ENCODE data around the gene ALAS1. TPM values are rescaled to one million over a fixed set of nuclear protein-coding genes. Genes with fewer than 3 reads are reported as not detected.

Gene ALAS1
- total RNA-seq, 4 donors from 2014 or later: 70.1 to 101 (median 84.0) TPM

- TF ChIP-seq POLR2A (IDR thresholded peaks at IDR 0.05) (no peak), POLR2AphosphoS5 (IDR thresholded peaks at IDR 0.05) (peak in 2 of 3 donors; percentile 26 to 46)
- TF ChIP-seq, protein P1, sequence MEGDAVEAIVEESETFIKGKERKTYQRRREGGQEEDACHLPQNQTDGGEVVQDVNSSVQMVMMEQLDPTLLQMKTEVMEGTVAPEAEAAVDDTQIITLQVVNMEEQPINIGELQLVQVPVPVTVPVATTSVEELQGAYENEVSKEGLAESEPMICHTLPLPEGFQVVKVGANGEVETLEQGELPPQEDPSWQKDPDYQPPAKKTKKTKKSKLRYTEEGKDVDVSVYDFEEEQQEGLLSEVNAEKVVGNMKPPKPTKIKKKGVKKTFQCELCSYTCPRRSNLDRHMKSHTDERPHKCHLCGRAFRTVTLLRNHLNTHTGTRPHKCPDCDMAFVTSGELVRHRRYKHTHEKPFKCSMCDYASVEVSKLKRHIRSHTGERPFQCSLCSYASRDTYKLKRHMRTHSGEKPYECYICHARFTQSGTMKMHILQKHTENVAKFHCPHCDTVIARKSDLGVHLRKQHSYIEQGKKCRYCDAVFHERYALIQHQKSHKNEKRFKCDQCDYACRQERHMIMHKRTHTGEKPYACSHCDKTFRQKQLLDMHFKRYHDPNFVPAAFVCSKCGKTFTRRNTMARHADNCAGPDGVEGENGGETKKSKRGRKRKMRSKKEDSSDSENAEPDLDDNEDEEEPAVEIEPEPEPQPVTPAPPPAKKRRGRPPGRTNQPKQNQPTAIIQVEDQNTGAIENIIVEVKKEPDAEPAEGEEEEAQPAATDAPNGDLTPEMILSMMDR (IDR thresholded peaks at IDR 0.05): peak; percentile 89 to 95 (median 93)
- H3K4me1 ChIP-seq: peaks cover 4 to 10% (median 7%) of the 10 kb centered on the region in 4 donors
- DNase-seq: peak; percentile 86
- 58% methylated on average over 30 of the region's 34 CpGs; no CpG with 5 or more reads in 1 of the 2 donors for WGBS, 2 donors (ENCODE audit: low coverage in 1 of 2)
- in situ Hi-C loops (cut with MboI; ENCODE audit: low pct_ligation_motif_present in 1 of 4, low pct_unique_long_range_greater_than_20kb in 1 of 4, low sequenced_read_pairs in 3 of 4) (loop anchor here (5.0 to 25.0 kb wide), 4 partner anchors 53 to 111 kb away; partner anchors contain the start of gene GLYCTK (in 2 of the 4)), intact Hi-C loops (cut with DNase I; ENCODE audit: low total_unique reads) (no loop called here)
- H3K4me3 ChIP-seq: no peak overlapping the region
- peaks cover 0 to 23% (median 7%) of the 10 kb centered on the region in 4 donors for H3K36me3 ChIP-seq
- H3K27me3 ChIP-seq: no peaks in the 10 kb centered on the region
- no peaks in the 10 kb centered on the region for H3K9me3 ChIP-seq
- H3K27ac ChIP-seq: no peak overlapping the region
These were observed 33.7 kb downstream of the ALAS1 start for GRCh38 chr3:52231502-52232278.

DNA sequence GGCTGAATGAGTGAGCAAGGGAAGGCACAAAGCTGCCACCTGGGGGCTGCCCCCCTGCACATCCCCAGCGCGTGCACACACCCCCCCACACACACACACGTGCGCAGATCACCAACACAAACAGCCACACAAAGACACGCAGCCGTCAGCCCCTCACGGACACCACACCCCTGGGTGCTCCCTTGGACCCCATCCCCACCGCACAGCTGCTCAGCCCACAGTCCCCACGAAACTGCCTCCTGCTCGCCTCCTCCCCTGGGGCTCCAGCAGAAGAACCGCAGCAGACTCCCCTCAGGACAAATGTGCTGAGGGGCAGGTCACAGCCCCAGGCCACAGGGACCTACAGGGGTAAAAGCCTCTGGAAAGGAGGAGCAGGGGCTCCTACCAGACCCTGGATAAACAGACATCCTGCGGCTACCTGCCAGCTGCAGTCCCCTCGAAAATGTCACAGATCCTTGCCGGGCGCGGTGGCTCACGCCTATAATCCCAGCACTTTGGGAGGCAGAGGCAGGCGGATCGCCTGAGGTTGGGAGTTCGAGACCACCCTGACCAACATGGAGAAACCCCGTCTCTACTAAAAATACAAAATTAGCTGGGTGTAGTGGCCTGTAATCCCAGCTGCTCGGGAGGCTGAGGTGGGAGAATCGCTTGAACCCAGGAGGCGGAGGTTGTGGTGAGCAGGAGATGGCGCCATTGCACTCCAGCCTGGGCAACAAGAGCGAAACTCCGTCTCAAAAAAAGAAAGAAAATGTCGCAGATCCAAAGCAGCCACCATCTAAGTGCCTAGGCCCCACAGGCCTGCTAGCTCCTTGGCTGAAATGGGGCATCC, 34.5 kb downstream of the ALAS1 start:
- Histone ChIP-seq H3K36me3 (peaks cover 0 to 23% (median 7%) of the 10 kb centered on the region in 4 donors), H3K4me3 (no peak overlapping the region), H3K9me3 (no peaks in the 10 kb centered on the region), H3K4me1 (peaks cover 12 to 17% (median 14%) of the 10 kb centered on the region in 4 donors), H3K27ac (no peak overlapping the region), H3K27me3 (no peaks in the 10 kb centered on the region)
- no peak for DNase-seq
- intact Hi-C loops (cut with DNase I; ENCODE audit: low total_unique reads): no loop called here
- TF ChIP-seq EP300 (IDR thresholded peaks at IDR 0.05; ENCODE audit: low read depth): no peak
- no peak for TF ChIP-seq POLR2AphosphoS5 (IDR thresholded peaks at IDR 0.05)
- TF ChIP-seq, protein P1 (IDR thresholded peaks at IDR 0.05): no peak
- no peak for TF ChIP-seq POLR2A (IDR thresholded peaks at IDR 0.05)
- in situ Hi-C loops (cut with MboI; ENCODE audit: low pct_ligation_motif_present in 1 of 4, low pct_unique_long_range_greater_than_20kb in 1 of 4, low sequenced_read_pairs in 3 of 4): loop anchor here (5.0 to 25.0 kb wide), 4 partner anchors 52 to 110 kb away; partner anchors contain the start of gene GLYCTK (in 2 of the 4)
- WGBS, 2 donors (ENCODE audit: low coverage in 1 of 2): 85% methylated on average over 28 of the region's 28 CpGs; no CpG with 5 or more reads in 1 of the 2 donors

DNA sequence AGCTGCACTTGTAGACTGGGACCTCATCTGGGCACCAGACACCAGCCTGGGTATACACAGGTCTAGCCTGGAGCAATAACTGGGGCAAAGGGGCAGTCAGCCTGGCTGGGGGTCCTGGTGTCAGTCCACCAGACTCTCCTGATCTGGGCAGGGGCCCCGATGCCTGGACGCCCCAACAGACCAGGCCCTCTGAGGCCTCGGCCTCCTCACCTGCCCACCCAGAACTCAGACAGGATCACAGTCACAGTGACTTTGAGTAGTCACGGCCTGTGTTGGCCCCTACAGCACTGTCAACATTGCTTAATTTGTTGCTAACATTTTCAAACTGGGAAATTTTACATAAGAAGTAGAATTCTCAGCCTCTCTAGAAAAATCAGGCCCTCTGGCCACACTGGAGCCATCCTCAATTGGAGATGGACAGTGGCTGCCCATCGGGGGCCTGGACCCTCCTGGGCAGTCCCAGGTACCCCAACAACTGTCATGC, 35.2 kb downstream of the ALAS1 start:
- Histone ChIP-seq H3K27me3 (no peaks in the 10 kb centered on the region), H3K36me3 (peaks cover 0 to 23% (median 7%) of the 10 kb centered on the region in 4 donors), H3K9me3 (no peaks in the 10 kb centered on the region), H3K27ac (no peak overlapping the region), H3K4me1 (peaks cover 19 to 24% (median 20%) of the 10 kb centered on the region in 4 donors), H3K4me3 (no peak overlapping the region)
- no peak for DNase-seq
- intact Hi-C loops (cut with DNase I; ENCODE audit: low total_unique reads) (no loop called here), in situ Hi-C loops (cut with MboI; ENCODE audit: low pct_ligation_motif_present in 1 of 4, low pct_unique_long_range_greater_than_20kb in 1 of 4, low sequenced_read_pairs in 3 of 4) (loop anchor here (5.0 to 25.0 kb wide), 4 partner anchors 52 to 109 kb away; partner anchors contain the start of gene GLYCTK (in 2 of the 4))
- WGBS, 2 donors (ENCODE audit: low coverage in 1 of 2): 93% methylated on average over 5 of the region's 5 CpGs; no CpG with 5 or more reads in 1 of the 2 donors
- TF ChIP-seq EP300 (IDR thresholded peaks at IDR 0.05; ENCODE audit: low read depth) (no peak), POLR2AphosphoS5 (IDR thresholded peaks at IDR 0.05) (no peak), POLR2A (IDR thresholded peaks at IDR 0.05) (no peak)
- TF ChIP-seq, protein P1 (IDR thresholded peaks at IDR 0.05): no peak

Measured in transverse colon (tissue), 4 donors.